Measurements from ENCODE around the gene STOML1.
"Not testable (repeated sequence)": the region's sequence is repeated elsewhere in the genome, so short reads cannot be mapped to it uniquely, and the experiment has no call there.

Gene STOML1

GRCh38 chr15:73960472-73961070 lies 31.5 kb downstream of the STOML1 start:
- DNase-seq (ENCODE audit: low read depth) = not testable (repeated sequence)

GRCh38 chr15:73959801-73960200 lies 32.3 kb downstream of the STOML1 start:
- DNase-seq (ENCODE audit: low read depth) = no peak

GRCh38 chr15:73959012-73959581 lies 33.0 kb downstream of the STOML1 start:
- DNase-seq (ENCODE audit: low read depth) = no peak

GRCh38 chr15:73957785-73958184 lies 34.3 kb downstream of the STOML1 start:
- no peak for DNase-seq (ENCODE audit: low read depth)

- DNase-seq (ENCODE audit: low read depth) = no peak
Measured at GRCh38 chr15:73957276-73957675, 34.8 kb downstream of the STOML1 start.

- peak; percentile 80 for DNase-seq (ENCODE audit: low read depth)
Measured at GRCh38 chr15:73956743-73957135, 35.4 kb downstream of the STOML1 start.

- no peak for DNase-seq (ENCODE audit: low read depth)
Measured at GRCh38 chr15:73955861-73956742, 36.0 kb downstream of the STOML1 start.

GRCh38 chr15:73955326-73955725 lies 36.8 kb downstream of the STOML1 start:
- no peak for DNase-seq (ENCODE audit: low read depth)

- DNase-seq (ENCODE audit: low read depth) = no peak
Measured at GRCh38 chr15:73954188-73955145, 37.6 kb downstream of the STOML1 start.

- DNase-seq (ENCODE audit: low read depth) = no peak
Measured at GRCh38 chr15:73952913-73953750, 39.0 kb downstream of the STOML1 start.

GRCh38 chr15:73952171-73952912 lies 39.8 kb downstream of the STOML1 start:
- no peak for DNase-seq (ENCODE audit: low read depth)

GRCh38 chr15:73951601-73952000 lies 40.5 kb downstream of the STOML1 start:
- no peak for DNase-seq (ENCODE audit: low read depth)

- DNase-seq (ENCODE audit: low read depth) = peak; percentile 93
Measured at GRCh38 chr15:73950831-73951561, 41.1 kb downstream of the STOML1 start.

GRCh38 chr15:73950479-73950830 lies 41.6 kb downstream of the STOML1 start:
- no peak for DNase-seq (ENCODE audit: low read depth)

GRCh38 chr15:73949496-73949895 lies 42.6 kb downstream of the STOML1 start:
- no peak for DNase-seq (ENCODE audit: low read depth)

- DNase-seq (ENCODE audit: low read depth) = no peak
Measured at GRCh38 chr15:73948982-73949381, 43.1 kb downstream of the STOML1 start.

- DNase-seq (ENCODE audit: low read depth) = no peak
Measured at GRCh38 chr15:73948396-73948795, 43.7 kb downstream of the STOML1 start.

GRCh38 chr15:73947651-73948050 lies 44.4 kb downstream of the STOML1 start:
- no peak for DNase-seq (ENCODE audit: low read depth)

GRCh38 chr15:73946795-73947370 lies 45.2 kb downstream of the STOML1 start:
- no peak for DNase-seq (ENCODE audit: low read depth)

Measured in GM04503 (cell line).